ENCODE measurements around the gene NUDT14. TPM values are rescaled to one million over a fixed set of nuclear protein-coding genes. Genes with fewer than 3 reads are reported as not detected.

The NUDT14 gene
- total and polyA plus RNA-seq, 5 donors from 2014 or later = 6.5 to 18.1 (median 11.8) TPM

DNA sequence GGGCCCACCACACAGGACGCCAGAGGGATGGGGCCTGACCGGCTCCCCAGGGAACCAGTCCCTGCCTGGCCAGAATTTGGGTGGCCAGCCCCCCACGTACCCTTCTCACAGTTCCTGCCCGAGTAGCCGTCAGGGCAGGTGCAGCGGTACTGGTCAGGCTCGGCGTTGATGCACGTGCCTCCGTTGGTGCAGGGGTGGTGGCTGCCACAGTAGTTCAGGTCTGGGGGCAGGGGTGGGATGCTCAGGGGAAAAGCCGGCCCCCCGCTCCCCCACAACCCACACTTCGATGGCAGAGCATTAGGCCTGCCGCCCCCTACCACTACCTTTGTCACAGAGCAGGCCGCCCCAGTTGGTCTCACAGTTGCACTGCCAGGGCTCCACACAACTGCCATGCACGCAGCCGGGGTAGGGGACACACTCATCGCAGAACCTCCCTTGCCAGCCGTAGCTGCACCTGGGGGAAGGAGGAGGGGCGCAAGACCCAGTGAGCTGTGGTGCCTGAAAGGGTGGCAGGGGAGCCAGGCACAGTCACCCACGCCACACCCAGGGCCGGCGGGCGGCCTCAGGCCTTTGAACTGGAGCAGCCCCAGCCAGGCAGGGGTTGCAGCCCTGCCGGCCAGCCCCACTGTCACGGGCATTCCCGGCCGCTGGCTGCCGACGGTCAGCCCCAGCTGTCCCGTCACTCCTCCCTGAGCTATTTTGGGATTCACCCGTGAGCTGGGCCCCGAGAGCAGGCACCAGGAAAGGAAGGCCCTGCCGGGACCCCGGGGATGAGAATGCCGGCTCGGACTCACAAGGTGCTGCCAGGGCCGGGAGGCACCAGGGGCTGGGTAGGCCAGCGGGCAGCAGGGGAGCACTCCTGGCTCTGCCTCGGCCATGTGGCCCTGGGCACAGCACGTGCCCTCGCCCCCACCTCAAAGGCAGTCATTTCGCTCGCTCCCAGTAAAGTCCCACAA is 29.0 kb downstream of the NUDT14 start:
- no peak overlapping the region for H3K4me3 Mint-ChIP-seq
- H3K27me3 Mint-ChIP-seq = no peaks in the 10 kb centered on the region
- no peak overlapping the region for H3K27ac ChIP-seq (ENCODE audit: insufficient read depth, low read length, poor library complexity, severe bottlenecking)
- no peak overlapping the region for H3K27ac Mint-ChIP-seq
- ATAC-seq (ENCODE audit: low read depth in 2 of 2) = no peak
- H3K9me3 Mint-ChIP-seq = peaks cover 0 to 1% (median 0%) of the 10 kb centered on the region in 7 donors
- no peak overlapping the region for H3K4me3 ChIP-seq (ENCODE audit: low read depth, low read length)
- no peaks in the 10 kb centered on the region for H3K36me3 Mint-ChIP-seq
- H3K4me1 ChIP-seq (ENCODE audit: control insufficient read depth, insufficient read depth, low read length, poor library complexity, severe bottlenecking) = no peaks in the 10 kb centered on the region
- no peaks in the 10 kb centered on the region for H3K4me1 Mint-ChIP-seq
- H3K9me3 ChIP-seq (ENCODE audit: control insufficient read depth in 2 of 2, low read length in 2 of 2) = no peaks in the 10 kb centered on the region
- no peak for DNase-seq
- H3K36me3 ChIP-seq (ENCODE audit: control insufficient read depth, insufficient read depth, low read length) = no peaks in the 10 kb centered on the region
- H3K27me3 ChIP-seq (ENCODE audit: control insufficient read depth, insufficient read depth, low read length) = no peaks in the 10 kb centered on the region

GRCh38 chr14:105151084-105151837 is 29.9 kb downstream of the NUDT14 start:
- no peaks in the 10 kb centered on the region for H3K36me3 Mint-ChIP-seq
- no peak overlapping the region for H3K4me3 ChIP-seq (ENCODE audit: low read depth, low read length)
- no peaks in the 10 kb centered on the region for H3K27me3 Mint-ChIP-seq
- H3K27ac ChIP-seq (ENCODE audit: insufficient read depth, low read length, poor library complexity, severe bottlenecking) = no peak overlapping the region
- ATAC-seq (ENCODE audit: low read depth in 2 of 2) (no peak), DNase-seq (no peak)
- H3K9me3 ChIP-seq (ENCODE audit: control insufficient read depth in 2 of 2, low read length in 2 of 2) = no peaks in the 10 kb centered on the region
- H3K4me1 Mint-ChIP-seq = no peaks in the 10 kb centered on the region
- no peak overlapping the region for H3K27ac Mint-ChIP-seq
- H3K27me3 ChIP-seq (ENCODE audit: control insufficient read depth, insufficient read depth, low read length) = no peaks in the 10 kb centered on the region
- no peak overlapping the region for H3K4me3 Mint-ChIP-seq
- H3K4me1 ChIP-seq (ENCODE audit: control insufficient read depth, insufficient read depth, low read length, poor library complexity, severe bottlenecking) = no peaks in the 10 kb centered on the region
- no peaks in the 10 kb centered on the region for H3K9me3 Mint-ChIP-seq
- H3K36me3 ChIP-seq (ENCODE audit: control insufficient read depth, insufficient read depth, low read length) = no peaks in the 10 kb centered on the region

- Histone ChIP-seq H3K4me1 (ENCODE audit: control insufficient read depth, insufficient read depth, low read length, poor library complexity, severe bottlenecking) (no peaks in the 10 kb centered on the region), H3K36me3 (ENCODE audit: control insufficient read depth, insufficient read depth, low read length) (no peaks in the 10 kb centered on the region), H3K9me3 (ENCODE audit: control insufficient read depth in 2 of 2, low read length in 2 of 2) (no peaks in the 10 kb centered on the region), H3K27me3 (ENCODE audit: control insufficient read depth, insufficient read depth, low read length) (no peaks in the 10 kb centered on the region), H3K4me3 (ENCODE audit: low read depth, low read length) (no peak overlapping the region), H3K27ac (ENCODE audit: insufficient read depth, low read length, poor library complexity, severe bottlenecking) (no peak overlapping the region)
- H3K9me3 Mint-ChIP-seq = no peaks in the 10 kb centered on the region
- H3K27me3 Mint-ChIP-seq = no peaks in the 10 kb centered on the region
- no peaks in the 10 kb centered on the region for H3K36me3 Mint-ChIP-seq
- H3K4me1 Mint-ChIP-seq = no peaks in the 10 kb centered on the region
- H3K27ac Mint-ChIP-seq = no peak overlapping the region
- no peak for DNase-seq
- H3K4me3 Mint-ChIP-seq = no peak overlapping the region
- ATAC-seq (ENCODE audit: low read depth in 2 of 2) = no peak
Observed at GRCh38 chr14:105150368-105151083, 30.6 kb downstream of the NUDT14 start.

DNA sequence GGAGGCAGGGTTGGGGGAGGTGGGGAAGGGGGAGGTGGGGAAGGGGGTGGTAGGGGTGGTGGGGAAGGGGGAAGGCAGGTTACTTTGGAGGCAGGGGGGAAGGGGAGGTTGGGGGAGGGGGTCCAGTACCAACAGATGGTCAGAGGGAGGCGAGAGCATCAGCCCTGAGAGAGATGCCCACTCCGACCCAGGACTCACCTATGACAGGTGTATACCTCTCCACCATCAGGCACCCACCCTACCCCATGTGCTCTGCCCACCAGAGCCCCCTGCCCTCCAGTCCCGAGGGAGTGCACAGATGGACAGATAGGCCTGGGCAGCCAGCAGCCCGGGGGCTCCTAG is 31.1 kb downstream of the NUDT14 start:
- ATAC-seq (ENCODE audit: low read depth in 2 of 2) (no peak), DNase-seq (no peak)
- no peak overlapping the region for H3K27ac Mint-ChIP-seq
- H3K36me3 Mint-ChIP-seq = no peaks in the 10 kb centered on the region
- Histone ChIP-seq H3K4me1 (ENCODE audit: control insufficient read depth, insufficient read depth, low read length, poor library complexity, severe bottlenecking) (no peaks in the 10 kb centered on the region), H3K27me3 (ENCODE audit: control insufficient read depth, insufficient read depth, low read length) (no peaks in the 10 kb centered on the region), H3K27ac (ENCODE audit: insufficient read depth, low read length, poor library complexity, severe bottlenecking) (no peak overlapping the region), H3K36me3 (ENCODE audit: control insufficient read depth, insufficient read depth, low read length) (no peaks in the 10 kb centered on the region), H3K4me3 (ENCODE audit: low read depth, low read length) (no peak overlapping the region), H3K9me3 (ENCODE audit: control insufficient read depth in 2 of 2, low read length in 2 of 2) (no peaks in the 10 kb centered on the region)
- no peak overlapping the region for H3K4me3 Mint-ChIP-seq
- no peaks in the 10 kb centered on the region for H3K4me1 Mint-ChIP-seq
- H3K27me3 Mint-ChIP-seq = no peaks in the 10 kb centered on the region
- H3K9me3 Mint-ChIP-seq = no peaks in the 10 kb centered on the region

- no peak overlapping the region for H3K27ac ChIP-seq (ENCODE audit: insufficient read depth, low read length, poor library complexity, severe bottlenecking)
Observed at GRCh38 chr14:105149146-105149781, 31.8 kb downstream of the NUDT14 start.

GRCh38 chr14:105148604-105149145 is 32.4 kb downstream of the NUDT14 start:
- Histone ChIP-seq H3K27ac (ENCODE audit: insufficient read depth, low read length, poor library complexity, severe bottlenecking) (no peak overlapping the region), H3K9me3 (ENCODE audit: control insufficient read depth in 2 of 2, low read length in 2 of 2) (no peaks in the 10 kb centered on the region), H3K27me3 (ENCODE audit: control insufficient read depth, insufficient read depth, low read length) (no peaks in the 10 kb centered on the region), H3K4me1 (ENCODE audit: control insufficient read depth, insufficient read depth, low read length, poor library complexity, severe bottlenecking) (no peaks in the 10 kb centered on the region), H3K4me3 (ENCODE audit: low read depth, low read length) (no peak overlapping the region), H3K36me3 (ENCODE audit: control insufficient read depth, insufficient read depth, low read length) (no peaks in the 10 kb centered on the region)
- Mint-ChIP-seq H3K27me3 (no peaks in the 10 kb centered on the region), H3K27ac (no peak overlapping the region), H3K4me3 (no peak overlapping the region), H3K36me3 (no peaks in the 10 kb centered on the region), H3K4me1 (no peaks in the 10 kb centered on the region), H3K9me3 (no peaks in the 10 kb centered on the region)
- DNase-seq (no peak), ATAC-seq (ENCODE audit: low read depth in 2 of 2) (no peak)

More at GRCh38 chr14:105149146-105149781, 31.8 kb downstream of the NUDT14 start:
- no peak overlapping the region for H3K4me3 ChIP-seq (ENCODE audit: low read depth, low read length)
- no peaks in the 10 kb centered on the region for H3K4me1 Mint-ChIP-seq
- no peaks in the 10 kb centered on the region for H3K9me3 ChIP-seq (ENCODE audit: control insufficient read depth in 2 of 2, low read length in 2 of 2)
- no peaks in the 10 kb centered on the region for H3K27me3 Mint-ChIP-seq
- ATAC-seq (ENCODE audit: low read depth in 2 of 2) (no peak), DNase-seq (no peak)
- H3K9me3 Mint-ChIP-seq = no peaks in the 10 kb centered on the region
- no peak overlapping the region for H3K27ac Mint-ChIP-seq
- no peaks in the 10 kb centered on the region for H3K27me3 ChIP-seq (ENCODE audit: control insufficient read depth, insufficient read depth, low read length)
- no peaks in the 10 kb centered on the region for H3K4me1 ChIP-seq (ENCODE audit: control insufficient read depth, insufficient read depth, low read length, poor library complexity, severe bottlenecking)
- H3K36me3 ChIP-seq (ENCODE audit: control insufficient read depth, insufficient read depth, low read length) = no peaks in the 10 kb centered on the region
- no peak overlapping the region for H3K4me3 Mint-ChIP-seq
- H3K36me3 Mint-ChIP-seq = no peaks in the 10 kb centered on the region
